Astrocyte (in vitro differentiated cells and primary cell): ENCODE data around the gene ABCC1. TPM values are rescaled to one million over a fixed set of nuclear protein-coding genes. Genes with fewer than 3 reads are reported as not detected.
"Not testable (repeated sequence)": the region's sequence is repeated elsewhere in the genome, so short reads cannot be mapped to it uniquely, and the experiment has no call there.

Experiments used
- DNase-seq: peaks from one replicate; pipeline ENCODE4 v3.0.0-alpha.2; 2010; ENCODE audit warnings: low read depth
- FAIRE-seq: peaks from 2 replicates; lab custom pipeline; 2011; peaks lifted over from hg19 to GRCh38; lab: Jason Lieb, UNC
- H2AFZ ChIP-seq: 2 replicates; pipeline ENCODE4 v1.6.0; 2012; ENCODE audit warnings: low read depth, low read length, inconsistent platforms
- H3K27ac ChIP-seq: 2 replicates; pipeline ENCODE4 v1.5.1; 2011; ENCODE audit warnings: low read depth, low read length, inconsistent platforms
- H3K27me3 ChIP-seq: 2 replicates; pipeline ENCODE4 v1.6.0; 2011; ENCODE audit warnings: low read length, inconsistent platforms; ENCODE audit not compliant: insufficient read depth
- H3K36me3 ChIP-seq: 2 replicates; pipeline ENCODE4 v1.5.1; 2011; ENCODE audit warnings: low read length, inconsistent platforms; ENCODE audit not compliant: insufficient read depth
- H3K4me1 ChIP-seq: 2 replicates; pipeline ENCODE4 v1.5.1; 2011; ENCODE audit warnings: low read length, inconsistent platforms; ENCODE audit not compliant: insufficient read depth
- H3K4me2 ChIP-seq: 2 replicates; pipeline ENCODE4 v1.6.0; 2012; ENCODE audit warnings: low read length, inconsistent platforms
- H3K4me3 ChIP-seq: 2 replicates; pipeline ENCODE4 v1.5.1; 2011; ENCODE audit warnings: low read depth, mild to moderate bottlenecking, low read length, inconsistent platforms; ENCODE audit not compliant: insufficient read depth
- H3K79me2 ChIP-seq: 2 replicates; pipeline ENCODE4 v1.6.0; 2012; ENCODE audit warnings: mild to moderate bottlenecking, low read length, inconsistent platforms; ENCODE audit not compliant: insufficient read depth
- H3K9ac ChIP-seq: 2 replicates; pipeline ENCODE4 v1.6.0; 2012; ENCODE audit warnings: mild to moderate bottlenecking, low read length, inconsistent platforms
- H3K9me3 ChIP-seq: 2 replicates; pipeline ENCODE4 v1.5.1; 2012; ENCODE audit warnings: low read depth, mild to moderate bottlenecking, low read length, inconsistent platforms; ENCODE audit not compliant: insufficient read depth
- H4K20me1 ChIP-seq: 2 replicates; pipeline ENCODE4 v1.6.0; 2012; ENCODE audit warnings: low read length, inconsistent platforms; ENCODE audit not compliant: insufficient read depth
- H3K27ac Mint-ChIP-seq: one replicate; pipeline ENCODE4 v1.8.0; 2021; ENCODE audit warnings: mild to moderate bottlenecking, mixed read lengths; ENCODE audit not compliant: unreplicated experiment
- H3K27me3 Mint-ChIP-seq: one replicate; pipeline ENCODE4 v1.8.0; 2021; ENCODE audit warnings: low read depth, mixed read lengths; ENCODE audit not compliant: unreplicated experiment
- H3K36me3 Mint-ChIP-seq: one replicate; pipeline ENCODE4 v1.8.0; 2021; ENCODE audit warnings: low read depth, mixed read lengths; ENCODE audit not compliant: unreplicated experiment
- H3K4me1 Mint-ChIP-seq: one replicate; pipeline ENCODE4 v1.8.0; 2021; ENCODE audit warnings: low read depth, mixed read lengths; ENCODE audit not compliant: unreplicated experiment
- H3K4me3 Mint-ChIP-seq: one replicate; pipeline ENCODE4 v1.8.0; 2021; ENCODE audit warnings: mild to moderate bottlenecking, moderate library complexity, mixed read lengths; ENCODE audit not compliant: unreplicated experiment
- H3K9me3 Mint-ChIP-seq: one replicate; pipeline ENCODE4 v1.8.0; 2021; ENCODE audit warnings: mild to moderate bottlenecking, mixed read lengths; ENCODE audit not compliant: unreplicated experiment
- EZH2 ChIP-seq: IDR thresholded peaks from 2 replicates; pipeline ENCODE4 v1.6.1; 2012; ENCODE audit warnings: mild to moderate bottlenecking, low read length, inconsistent platforms; ENCODE audit not compliant: insufficient read depth
- total RNA-seq: library from RNA; stranded (reverse); gene quantifications from 2 replicates; pipeline ENCODE4 v1.2.1, GENCODE V29; 2021
- TF ChIP-seq, protein P1 (sequence below): IDR thresholded peaks from 2 replicates; pipeline ENCODE4 v1.5.1; 2011; ENCODE audit warnings: low read depth, mild to moderate bottlenecking, inconsistent platforms, low read length, moderate library complexity; ENCODE audit not compliant: insufficient read depth

The ABCC1 gene
- total RNA-seq, 1 donor from 2014 or later: 42.1 TPM

DNA sequence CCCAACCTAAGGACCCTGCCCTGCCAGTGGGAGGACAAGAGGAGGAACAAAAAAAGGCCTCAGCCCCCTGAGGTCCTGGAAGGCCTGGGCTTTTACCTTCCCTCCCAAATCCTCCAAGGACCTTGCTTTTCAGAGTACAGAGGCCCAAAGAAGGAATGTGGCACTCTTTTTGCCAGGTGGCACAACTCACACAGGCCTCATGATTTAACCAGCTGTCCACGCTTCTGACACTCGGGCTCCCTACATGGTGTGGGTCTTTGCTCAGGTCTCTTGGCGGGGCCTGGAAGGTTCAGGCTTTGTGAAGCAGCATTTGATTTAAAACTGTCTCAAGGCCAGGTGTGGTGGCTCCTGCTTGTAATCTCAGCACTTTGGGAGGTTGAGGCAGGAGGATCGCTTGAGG lies 153.3 kb downstream of the ABCC1 start:
- H3K79me2 ChIP-seq: peaks cover 6% of the 10 kb centered on the region
- H3K9ac ChIP-seq: no peak overlapping the region
- H3K9me3 ChIP-seq: no peaks in the 10 kb centered on the region
- H3K36me3 Mint-ChIP-seq: peaks cover 40% of the 10 kb centered on the region
- H3K4me2 ChIP-seq: no peak overlapping the region
- H3K36me3 ChIP-seq: peaks cover 11% of the 10 kb centered on the region
- no peak overlapping the region for H2AFZ ChIP-seq
- H3K27ac Mint-ChIP-seq: no peak overlapping the region
- H3K4me3 Mint-ChIP-seq: no peak overlapping the region
- H3K27me3 ChIP-seq: no peaks in the 10 kb centered on the region
- H3K27me3 Mint-ChIP-seq: no peaks in the 10 kb centered on the region
- DNase-seq: no peak
- FAIRE-seq: no peak
- H3K4me3 ChIP-seq: no peak overlapping the region
- no peak overlapping the region for H3K27ac ChIP-seq
- H3K9me3 Mint-ChIP-seq: peaks cover 3% of the 10 kb centered on the region
- peaks cover 14% of the 10 kb centered on the region for H4K20me1 ChIP-seq
- no peaks in the 10 kb centered on the region for H3K4me1 Mint-ChIP-seq
- no peak for TF ChIP-seq EZH2
- TF ChIP-seq, protein P1, sequence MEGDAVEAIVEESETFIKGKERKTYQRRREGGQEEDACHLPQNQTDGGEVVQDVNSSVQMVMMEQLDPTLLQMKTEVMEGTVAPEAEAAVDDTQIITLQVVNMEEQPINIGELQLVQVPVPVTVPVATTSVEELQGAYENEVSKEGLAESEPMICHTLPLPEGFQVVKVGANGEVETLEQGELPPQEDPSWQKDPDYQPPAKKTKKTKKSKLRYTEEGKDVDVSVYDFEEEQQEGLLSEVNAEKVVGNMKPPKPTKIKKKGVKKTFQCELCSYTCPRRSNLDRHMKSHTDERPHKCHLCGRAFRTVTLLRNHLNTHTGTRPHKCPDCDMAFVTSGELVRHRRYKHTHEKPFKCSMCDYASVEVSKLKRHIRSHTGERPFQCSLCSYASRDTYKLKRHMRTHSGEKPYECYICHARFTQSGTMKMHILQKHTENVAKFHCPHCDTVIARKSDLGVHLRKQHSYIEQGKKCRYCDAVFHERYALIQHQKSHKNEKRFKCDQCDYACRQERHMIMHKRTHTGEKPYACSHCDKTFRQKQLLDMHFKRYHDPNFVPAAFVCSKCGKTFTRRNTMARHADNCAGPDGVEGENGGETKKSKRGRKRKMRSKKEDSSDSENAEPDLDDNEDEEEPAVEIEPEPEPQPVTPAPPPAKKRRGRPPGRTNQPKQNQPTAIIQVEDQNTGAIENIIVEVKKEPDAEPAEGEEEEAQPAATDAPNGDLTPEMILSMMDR: no peak
- H3K4me1 ChIP-seq: no peaks in the 10 kb centered on the region

DNA sequence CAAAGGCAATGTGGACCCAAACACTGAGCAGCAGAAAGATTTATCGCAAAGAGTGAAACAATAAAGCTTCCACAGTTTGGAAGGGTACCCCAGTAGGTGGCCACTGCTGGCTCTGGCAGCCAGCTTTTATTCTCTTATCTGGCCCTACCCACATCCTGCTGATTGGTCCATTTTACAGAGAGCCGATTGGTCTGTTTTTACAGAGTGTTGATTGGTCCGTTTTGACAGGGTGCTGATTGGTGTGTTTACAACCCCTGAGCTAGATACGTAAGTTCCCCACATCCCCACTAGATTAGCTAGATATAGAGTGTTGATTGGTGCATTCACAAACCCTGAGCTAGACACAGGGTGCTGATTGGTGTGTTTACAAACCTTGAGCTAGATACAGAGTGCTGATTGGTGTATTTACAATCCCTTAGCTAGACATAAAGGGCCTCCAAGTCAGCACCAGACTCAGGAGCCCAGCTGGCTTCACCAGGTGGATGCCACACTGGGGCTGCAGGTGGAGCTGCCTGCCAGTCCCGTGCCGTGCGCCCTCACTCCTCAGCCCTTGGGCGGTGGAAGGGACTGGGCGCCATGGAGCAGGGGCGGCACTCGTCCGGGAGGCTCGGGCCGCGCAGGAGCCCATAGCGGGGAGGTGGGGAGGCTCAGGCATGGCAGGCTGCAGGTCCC lies 154.9 kb downstream of the ABCC1 start:
- not testable (repeated sequence) for DNase-seq, H3K9me3 Mint-ChIP-seq, H3K4me3 ChIP-seq, H2AFZ ChIP-seq, H3K27ac ChIP-seq, H3K9me3 ChIP-seq, H3K4me1 Mint-ChIP-seq, H3K4me3 Mint-ChIP-seq, H4K20me1 ChIP-seq, H3K4me1 ChIP-seq, H3K27me3 Mint-ChIP-seq, H3K27ac Mint-ChIP-seq, H3K79me2 ChIP-seq, H3K4me2 ChIP-seq, H3K9ac ChIP-seq, FAIRE-seq, H3K27me3 ChIP-seq
- H3K36me3 ChIP-seq: peaks cover 11% of the 10 kb centered on the region
- H3K36me3 Mint-ChIP-seq: peaks cover 38% of the 10 kb centered on the region

DNA sequence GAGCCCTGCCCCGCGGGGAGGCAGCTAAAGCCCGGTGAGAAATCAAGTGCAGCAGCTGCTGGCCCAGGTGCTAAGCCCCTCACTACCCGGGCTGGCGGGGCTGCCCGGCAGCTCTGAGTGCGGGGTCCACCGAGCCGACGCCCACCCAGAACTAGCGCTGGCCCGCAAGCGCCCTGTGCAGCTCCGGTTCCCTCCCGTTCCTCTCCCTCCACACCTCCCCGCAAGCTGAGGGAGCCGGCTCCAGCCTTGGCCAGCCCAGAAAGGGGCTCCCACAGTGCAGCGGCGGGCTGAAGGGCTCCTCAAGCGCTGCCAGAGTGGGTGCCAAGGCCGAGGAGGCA lies 155.4 kb downstream of the ABCC1 start:
- H3K9me3 ChIP-seq, H3K27ac ChIP-seq, H3K4me3 ChIP-seq, FAIRE-seq, H3K27me3 ChIP-seq, H4K20me1 ChIP-seq, H3K27ac Mint-ChIP-seq, DNase-seq, H3K79me2 ChIP-seq, H3K9me3 Mint-ChIP-seq, H3K9ac ChIP-seq, H3K4me2 ChIP-seq, H3K36me3 ChIP-seq, H3K4me1 ChIP-seq, H3K4me1 Mint-ChIP-seq, H2AFZ ChIP-seq, H3K27me3 Mint-ChIP-seq, H3K4me3 Mint-ChIP-seq: not testable (repeated sequence)
- H3K36me3 Mint-ChIP-seq: peaks cover 41% of the 10 kb centered on the region
